Measurements from ENCODE around the gene EIPR1. TPM values are rescaled to one million over a fixed set of nuclear protein-coding genes. Genes with fewer than 3 reads are reported as not detected.

The EIPR1 gene
- polyA plus RNA-seq, 1 donor (not counting 4 experiments of a cell fraction or from before 2014, with no cell fraction given), result 44.3 TPM

- no peaks in the 10 kb centered on the region for H3K9me1 ChIP-seq (ENCODE audit: control insufficient read depth, extremely low read depth, insufficient read depth, low read length)
- no peak overlapping the region for H3K4me3 ChIP-seq (ENCODE audit: control insufficient read depth in 2 of 3, extremely low read depth in 1 of 3, insufficient read depth in 2 of 3, low read depth in 1 of 3, low read length in 3 of 3)
- no peaks in the 10 kb centered on the region for H3K27me3 ChIP-seq (ENCODE audit: control insufficient read depth, extremely low read depth, insufficient read depth, low read length)
- H3K4me1 ChIP-seq (ENCODE audit: control insufficient read depth, extremely low read depth, insufficient read depth, low read length), result no peaks in the 10 kb centered on the region
- no peak overlapping the region for H3K9ac ChIP-seq (ENCODE audit: control insufficient read depth, extremely low read depth, insufficient read depth, low read length)
- no peak for FAIRE-seq
- no peak overlapping the region for H3K4me2 ChIP-seq (ENCODE audit: control insufficient read depth, extremely low read depth, insufficient read depth, low read depth, low read length)
- peaks cover 2% of the 10 kb centered on the region for H3K79me2 ChIP-seq (ENCODE audit: control insufficient read depth, insufficient read depth, low read length)
- H3K27ac ChIP-seq (ENCODE audit: control insufficient read depth, insufficient read depth, low read length), result no peak overlapping the region
- TF ChIP-seq EZH2 (IDR thresholded peaks at IDR 0.05; ENCODE audit: low read length) (no peak), CTCF (optimal IDR thresholded peaks at IDR 0.05 in 1 of 3, IDR thresholded peaks at IDR 0.05 in 1 of 3, conservative IDR thresholded peaks at IDR 0.05 in 1 of 3; ENCODE audit: extremely low read depth in 1 of 3, insufficient read depth in 2 of 3, low read length in 3 of 3) (no peak)
- dilution Hi-C loops (cut with MboI; ENCODE audit: extremely low pct_ligation_motif_present, low sequenced_read_pairs), result no loop called here
- no peaks in the 10 kb centered on the region for H4K20me1 ChIP-seq (ENCODE audit: control insufficient read depth, extremely low read depth, insufficient read depth, low read length)
- H3K9me3 ChIP-seq (ENCODE audit: control insufficient read depth, low read depth, low read length), result peaks cover 7% of the 10 kb centered on the region
- peaks cover 0 to 5% of the 10 kb centered on the region in 2 experiments for H3K36me3 ChIP-seq (ENCODE audit: control insufficient read depth in 2 of 2, extremely low read depth in 1 of 2, insufficient read depth in 2 of 2, low read length in 2 of 2)
- DNase-seq (ENCODE audit: low read depth, low spot score), result no peak
- no peak overlapping the region for H2AFZ ChIP-seq (ENCODE audit: control insufficient read depth, low read length)
Observed at GRCh38 chr2:3185256-3185655, 192.4 kb downstream of the EIPR1 start.

GRCh38 chr2:3184167-3184566 lies 193.5 kb downstream of the EIPR1 start:
- Histone ChIP-seq H3K9me1 (ENCODE audit: control insufficient read depth, extremely low read depth, insufficient read depth, low read length) (no peaks in the 10 kb centered on the region), H3K4me1 (ENCODE audit: control insufficient read depth, extremely low read depth, insufficient read depth, low read length) (no peaks in the 10 kb centered on the region), H3K27me3 (ENCODE audit: control insufficient read depth, extremely low read depth, insufficient read depth, low read length) (no peaks in the 10 kb centered on the region), H2AFZ (ENCODE audit: control insufficient read depth, low read length) (no peak overlapping the region), H3K9me3 (ENCODE audit: control insufficient read depth, low read depth, low read length) (peaks cover 7% of the 10 kb centered on the region), H3K36me3 (ENCODE audit: control insufficient read depth in 2 of 2, extremely low read depth in 1 of 2, insufficient read depth in 2 of 2, low read length in 2 of 2) (peaks cover 0 to 3% of the 10 kb centered on the region in 2 experiments), H3K27ac (ENCODE audit: control insufficient read depth, insufficient read depth, low read length) (no peak overlapping the region), H3K79me2 (ENCODE audit: control insufficient read depth, insufficient read depth, low read length) (peaks cover 2% of the 10 kb centered on the region), H3K9ac (ENCODE audit: control insufficient read depth, extremely low read depth, insufficient read depth, low read length) (no peak overlapping the region), H3K4me3 (ENCODE audit: control insufficient read depth in 2 of 3, extremely low read depth in 1 of 3, insufficient read depth in 2 of 3, low read depth in 1 of 3, low read length in 3 of 3) (no peak overlapping the region), H3K4me2 (ENCODE audit: control insufficient read depth, extremely low read depth, insufficient read depth, low read depth, low read length) (no peak overlapping the region), H4K20me1 (ENCODE audit: control insufficient read depth, extremely low read depth, insufficient read depth, low read length) (no peaks in the 10 kb centered on the region)
- no peak for FAIRE-seq
- DNase-seq (ENCODE audit: low read depth, low spot score), result no peak
- TF ChIP-seq EZH2 (IDR thresholded peaks at IDR 0.05; ENCODE audit: low read length) (no peak), CTCF (optimal IDR thresholded peaks at IDR 0.05 in 1 of 3, IDR thresholded peaks at IDR 0.05 in 1 of 3, conservative IDR thresholded peaks at IDR 0.05 in 1 of 3; ENCODE audit: extremely low read depth in 1 of 3, insufficient read depth in 2 of 3, low read length in 3 of 3) (no peak)
- dilution Hi-C loops (cut with MboI; ENCODE audit: extremely low pct_ligation_motif_present, low sequenced_read_pairs), result no loop called here
